HG03108 (cell line): ENCODE measurements around the gene MKLN1.
"Not testable (repeated sequence)": the region's sequence is repeated elsewhere in the genome, so short reads cannot be mapped to it uniquely, and the experiment has no call there.

Source experiments
- ATAC-seq: cut with Tn5 transposase; IDR thresholded peaks from one replicate; pipeline ENCODE4 v1.9.1; 2021; ENCODE audit warnings: moderate library complexity; ENCODE audit not compliant: unreplicated experiment

Gene MKLN1

GRCh38 chr7:131513245-131514061 lies 185.8 kb downstream of the MKLN1 start:
- peak; percentile 86 for ATAC-seq

GRCh38 chr7:131515471-131515870 lies 187.8 kb downstream of the MKLN1 start:
- ATAC-seq: not testable (repeated sequence)

- no peak for ATAC-seq
Observed at GRCh38 chr7:131517218-131517923, 189.7 kb downstream of the MKLN1 start.

- no peak for ATAC-seq
Observed at GRCh38 chr7:131518626-131519025, 190.9 kb downstream of the MKLN1 start.

- no peak for ATAC-seq
Observed at GRCh38 chr7:131521651-131522163, 194.0 kb downstream of the MKLN1 start.

GRCh38 chr7:131522325-131522930 lies 194.8 kb downstream of the MKLN1 start:
- peak; percentile 63 for ATAC-seq

GRCh38 chr7:131524115-131524514 lies 196.4 kb downstream of the MKLN1 start:
- ATAC-seq: no peak

- ATAC-seq: no peak
Observed at GRCh38 chr7:131524703-131525102, 197.0 kb downstream of the MKLN1 start.

GRCh38 chr7:131525820-131526219 lies 198.1 kb downstream of the MKLN1 start:
- ATAC-seq: no peak

- ATAC-seq: no peak
Observed at GRCh38 chr7:131527456-131527855, 199.8 kb downstream of the MKLN1 start.

GRCh38 chr7:131529179-131529578 lies 201.5 kb downstream of the MKLN1 start:
- no peak for ATAC-seq

GRCh38 chr7:131529617-131530016 lies 201.9 kb downstream of the MKLN1 start:
- no peak for ATAC-seq

GRCh38 chr7:131530137-131530536 lies 202.5 kb downstream of the MKLN1 start:
- ATAC-seq: no peak

GRCh38 chr7:131532570-131533091 lies 205.0 kb downstream of the MKLN1 start:
- no peak for ATAC-seq

GRCh38 chr7:131533151-131533559 lies 205.5 kb downstream of the MKLN1 start:
- no peak for ATAC-seq

- ATAC-seq: no peak
Observed at GRCh38 chr7:131533566-131534561, 206.2 kb downstream of the MKLN1 start.

- ATAC-seq: no peak
Observed at GRCh38 chr7:131536361-131536849, 208.7 kb downstream of the MKLN1 start.

GRCh38 chr7:131537571-131537978 lies 209.9 kb downstream of the MKLN1 start:
- no peak for ATAC-seq

GRCh38 chr7:131538071-131538812 lies 210.6 kb downstream of the MKLN1 start:
- no peak for ATAC-seq
